HepG2 (cell line): Measurements from ENCODE around the gene LNX2. TPM values are rescaled to one million over a fixed set of nuclear protein-coding genes. Genes with fewer than 3 reads are reported as not detected.
A peak's percentile ranks its signal among the peaks of the same experiment; 100 is the strongest.

Source experiments
- ARNTL ChIP-seq: sonication (generic); formaldehyde crosslinking; IDR thresholded peaks from 2 replicates; pipeline ENCODE4 v1.4.0; 2020; ENCODE audit warnings: mild to moderate bottlenecking, missing genetic modification reagents
- ATF4 ChIP-seq, 2 experiments: fragments of 450-650 bp in 1 of 2; sonication (generic) in 1 of 2; formaldehyde crosslinking; IDR thresholded peaks; 2 replicates each; pipeline versions ENCODE4 v1.5.0 to v1.8.0; 2020 to 2022; ENCODE audit warnings: mild to moderate bottlenecking in 1 of 2, missing genetic modification reagents in 1 of 2
- EHMT2 ChIP-seq: fragments of 200-600 bp; sonication (generic); IDR thresholded peaks from 2 replicates; pipeline ENCODE4 v1.7.0; 2017; ENCODE audit warnings: antibody characterized with exemption, low read depth, low read length, borderline replicate concordance
- HDAC1 ChIP-seq: sonication (generic); formaldehyde crosslinking; IDR thresholded peaks from 2 replicates; pipeline ENCODE4 v1.5.1; 2020; ENCODE audit warnings: mild to moderate bottlenecking, missing genetic modification reagents
- HNRNPK ChIP-seq: fragments of 200-400 bp; formaldehyde crosslinking; IDR thresholded peaks from 2 replicates; pipeline ENCODE4 v1.6.1; 2018; ENCODE audit warnings: low read length, low read depth, moderate library complexity, mild to moderate bottlenecking; ENCODE audit not compliant: poor library complexity, severe bottlenecking
- IRF2 ChIP-seq: IDR thresholded peaks from 2 replicates; pipeline ENCODE4 v1.6.1; 2018; ENCODE audit warnings: missing genetic modification reagents, missing compliant biosample characterization
- JARID2 ChIP-seq: sonication (generic); formaldehyde crosslinking; IDR thresholded peaks from 2 replicates; pipeline ENCODE4 v1.8.1; 2023; ENCODE audit warnings: missing genetic modification reagents, inconsistent platforms; ENCODE audit not compliant: insufficient replicate concordance
- KDM1A ChIP-seq: IDR thresholded peaks from 2 replicates; pipeline ENCODE4 v1.6.1; 2016; ENCODE audit warnings: missing compliant biosample characterization
- MYNN ChIP-seq: sonication (generic); formaldehyde crosslinking; IDR thresholded peaks from 2 replicates; pipeline ENCODE4 v1.4.0; 2020; ENCODE audit warnings: mild to moderate bottlenecking, low read depth, missing genetic modification reagents
- MYPOP ChIP-seq: sonication (generic); formaldehyde crosslinking; IDR thresholded peaks from 2 replicates; pipeline ENCODE4 v1.8.1; 2023; ENCODE audit warnings: mild to moderate bottlenecking, moderate library complexity, missing genetic modification reagents
- NCOR1 ChIP-seq: fragments of 200-600 bp; sonication (generic); IDR thresholded peaks from 2 replicates; pipeline ENCODE4 v1.7.0; 2017; ENCODE audit warnings: antibody characterized with exemption, low read length, borderline replicate concordance
- PHF8 ChIP-seq: sonication (generic); formaldehyde crosslinking; IDR thresholded peaks from 2 replicates; pipeline ENCODE4 v1.5.0; 2020; ENCODE audit warnings: missing genetic modification reagents
- RAD51 ChIP-seq: fragments of 450-650 bp; IDR thresholded peaks from 2 replicates; pipeline ENCODE4 v1.6.1; 2016; ENCODE audit warnings: borderline replicate concordance
- RBM22 ChIP-seq: fragments of 200-400 bp; formaldehyde crosslinking; optimal IDR thresholded peaks from 2 replicates; pipeline ENCODE3; 2017; ENCODE audit warnings: mild to moderate bottlenecking, low read length, moderate library complexity
- RNF219 ChIP-seq: sonication (generic); formaldehyde crosslinking; IDR thresholded peaks from 2 replicates; pipeline ENCODE4 v1.5.0; 2020; ENCODE audit warnings: mild to moderate bottlenecking, missing genetic modification reagents
- ZEB1 ChIP-seq: IDR thresholded peaks from 2 replicates; pipeline ENCODE4 v1.6.1; 2012; ENCODE audit warnings: mild to moderate bottlenecking, low read depth, inconsistent platforms; ENCODE audit not compliant: insufficient replicate concordance
- ZFP36L2 ChIP-seq: sonication (generic); formaldehyde crosslinking; IDR thresholded peaks from 2 replicates; pipeline ENCODE4 v1.4.0; 2020; ENCODE audit warnings: missing genetic modification reagents
- ZFY ChIP-seq: sonication (generic); formaldehyde crosslinking; IDR thresholded peaks from 2 replicates; pipeline ENCODE4 v1.4.0; 2020; ENCODE audit warnings: missing genetic modification reagents
- ZNF121 ChIP-seq: sonication (generic); formaldehyde crosslinking; IDR thresholded peaks from 2 replicates; pipeline ENCODE4 v1.5.0; 2020; ENCODE audit warnings: mild to moderate bottlenecking, missing genetic modification reagents
- ZNF124 ChIP-seq: sonication (generic); formaldehyde crosslinking; IDR thresholded peaks from 2 replicates; pipeline ENCODE4 v1.4.0; 2020; ENCODE audit warnings: missing genetic modification reagents
- ZNF280B ChIP-seq: sonication (generic); formaldehyde crosslinking; IDR thresholded peaks from 2 replicates; pipeline ENCODE4 v1.5.0; 2020; ENCODE audit warnings: missing genetic modification reagents, mild to moderate bottlenecking, borderline replicate concordance
- ZSCAN21 ChIP-seq: sonication (generic); formaldehyde crosslinking; IDR thresholded peaks from 2 replicates; pipeline ENCODE4 v1.8.0; 2022; ENCODE audit warnings: mild to moderate bottlenecking, missing genetic modification reagents, moderate library complexity, borderline replicate concordance
- polyA plus RNA-seq, 8 experiments: library from polyadenylated mRNA; depleted of rRNA in 3 of 8; stranded (reverse) in 7 of 8; unstranded in 1 of 8; fragments of >200 nt; fragmentation: Illumina TruSeq in 4 of 8; extraction: Trizol in 4 of 8; gene quantifications; 2 replicates each; pipeline versions ENCODE4 v1.2.1 to v1.2.3, GENCODE V29; 2011 to 2016; ENCODE audit warnings: low read depth in 4 of 8, missing spikeins in 1 of 8, mixed read lengths in 1 of 8; ENCODE audit not compliant: insufficient read depth in 1 of 8
- total RNA-seq, 5 experiments: library from RNA; depleted of rRNA; stranded (reverse); fragments of >200 nt; fragmentation: Illumina TruSeq; extraction: Trizol; gene quantifications; 2 replicates each; pipeline ENCODE4 v1.2.3, GENCODE V29; 2016; ENCODE audit warnings: low read depth in 1 of 5

LNX2 gene
- total and polyA plus RNA-seq, 2 of the 13 experiments (the other 11 are each of a cell fraction or from before 2014, with no cell fraction given), result 9.2 to 9.7 TPM

GRCh38 chr13:27641711-27642502 lies 21.6 kb upstream of the LNX2 start (continued):
- TF ChIP-seq ZNF124 (CRISPR knock-in tag) (no peak), ZEB1 (no peak), ARNTL (CRISPR knock-in tag) (no peak), RBM22 (no peak), IRF2 (peak; percentile 76; the same call in 1 of the 2 replicates), HDAC1 (peak; percentile 48; the same call in 1 of the 2 replicates), ZFY (peak; percentile 53), HNRNPK (no peak), ATF4 (CRISPR knock-in tag; IDR thresholded peaks at IDR 0.05) (no peak), MYNN (CRISPR knock-in tag) (no peak), PHF8 (no peak), ZNF280B (CRISPR knock-in tag) (no peak), ZNF121 (CRISPR knock-in tag) (no peak), ZFP36L2 (CRISPR knock-in tag) (no peak), NCOR1 (no peak), KDM1A (CRISPR knock-in tag) (no peak), JARID2 (CRISPR knock-in tag) (no peak), RAD51 (no peak), RNF219 (CRISPR knock-in tag) (no peak), MYPOP (CRISPR knock-in tag) (peak; percentile 64; the same call in 1 of the 2 replicates), EHMT2 (no peak), ZSCAN21 (CRISPR knock-in tag) (no peak)
